Mammary epithelial cell (primary cell): ENCODE results near the gene SOS2.

Experiments
- CTCF ChIP-seq, 2 donors: IDR thresholded peaks in 1 of 2; conservative IDR thresholded peaks in 1 of 2; 2 replicates each; pipeline ENCODE4 v1.5.1; 2011 to 2012; ENCODE audit warnings: inconsistent platforms in 2 of 2, low read length in 2 of 2, mild to moderate bottlenecking in 2 of 2, control low read depth in 1 of 2, low read depth in 1 of 2; ENCODE audit not compliant: insufficient read depth in 1 of 2; ENCODE audit errors: extremely low read depth in 1 of 2
- EZH2 ChIP-seq: IDR thresholded peaks from 2 replicates; pipeline ENCODE4 v1.6.1; 2012; ENCODE audit warnings: low read length, inconsistent platforms, borderline replicate concordance

DNA sequence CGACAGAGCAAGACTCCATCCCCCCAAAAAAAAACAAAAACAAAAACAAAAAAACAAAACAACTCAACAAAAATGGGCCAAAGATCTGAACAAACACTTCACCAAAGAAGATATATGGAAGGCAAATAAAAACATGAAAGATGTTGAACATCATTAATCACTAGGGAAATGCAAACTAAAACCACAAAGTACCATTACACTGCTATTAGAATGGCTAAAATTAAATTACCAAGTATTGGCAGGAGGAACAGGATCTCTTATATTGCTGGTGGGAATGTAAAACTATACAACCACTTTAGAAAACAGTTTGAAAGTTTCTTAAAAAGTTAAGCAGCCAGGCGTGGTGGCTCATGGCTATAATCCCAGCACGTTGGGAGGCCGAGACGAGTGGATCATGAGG, 12.9 kb downstream of the SOS2 start:
- TF ChIP-seq CTCF (conservative IDR thresholded peaks at IDR 0.05 in 1 of 2, IDR thresholded peaks at IDR 0.05 in 1 of 2; ENCODE audit: extremely low read depth in 1 of 2, insufficient read depth in 1 of 2, low read depth in 1 of 2, low read length in 2 of 2) (no peak), EZH2 (no peak)
